ENCODE data around the gene FRMPD2. TPM values are rescaled to one million over a fixed set of nuclear protein-coding genes. Genes with fewer than 3 reads are reported as not detected.

The FRMPD2 gene
- total RNA-seq, 1 experiment from 2014 or later: 1.1 TPM

DNA sequence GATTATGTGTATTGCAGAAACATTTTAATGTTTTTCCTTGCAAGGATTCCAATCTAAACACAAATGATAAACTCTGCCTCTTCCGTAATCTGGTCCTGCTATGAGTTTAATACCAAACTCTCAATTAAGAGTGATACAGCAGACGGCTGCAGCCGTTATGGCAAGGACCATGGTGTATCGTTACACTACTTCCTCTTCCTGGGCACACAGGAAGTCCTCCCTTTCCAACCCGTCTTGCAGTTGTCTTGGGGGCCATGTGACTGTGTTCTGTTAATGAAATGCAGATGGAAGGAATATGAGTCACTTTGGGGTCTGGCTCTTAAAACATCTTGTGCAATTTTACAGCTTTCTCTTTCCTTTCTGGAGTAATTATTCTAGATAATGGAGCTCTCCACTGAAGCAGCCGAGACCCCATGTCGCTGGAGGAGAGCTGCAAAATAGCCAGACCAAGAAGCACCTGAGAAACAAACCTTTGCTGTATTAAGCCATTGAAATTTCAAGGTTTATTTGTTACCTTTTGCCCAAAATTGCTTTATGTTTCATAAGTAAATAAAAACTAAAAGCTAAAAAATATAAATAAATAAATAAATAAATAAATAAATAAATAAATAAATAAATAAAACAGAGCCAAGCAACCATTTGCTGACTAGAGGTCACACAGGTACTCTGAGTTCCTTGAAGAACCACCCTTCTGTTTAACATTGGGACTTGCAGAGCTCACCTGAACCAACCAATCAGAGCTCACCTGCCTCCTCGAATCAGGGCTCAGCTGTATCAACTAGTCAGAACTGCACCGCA lies 74.7 kb downstream of the FRMPD2 start:
- no peak for ATAC-seq
- Mint-ChIP-seq H3K4me1 (no peaks in the 10 kb centered on the region; the same call in 1 of the 2 replicates), H3K27me3 (ENCODE audit: low read depth) (no peaks in the 10 kb centered on the region), H3K9me3 (0 out of 2 replicates have a peak, but pooled peaks cover 4% of the 10 kb centered on the region), H3K36me3 (no peaks in the 10 kb centered on the region), H3K27ac (no peak overlapping the region), H3K4me3 (no peak overlapping the region)
- POLR2A ChIA-PET: no interaction called here
- DNase-seq (ENCODE audit: low spot score): no peak
- CTCF ChIA-PET: interaction anchor here (1.1 to 1.3 kb wide), 2 partner anchors 14 to 15 kb away, joined by 3 read pairs; no protein-coding TSS in a partner anchor
- TF ChIP-seq NR2C2 (CRISPR knock-in tag; IDR thresholded peaks at IDR 0.05): no peak
- no peak for TF ChIP-seq SMAD4 (CRISPR knock-in tag; IDR thresholded peaks at IDR 0.05)
- no peak for TF ChIP-seq GTF2I (CRISPR knock-in tag; conservative IDR thresholded peaks at IDR 0.05)
- no peak for TF ChIP-seq MXD4 (CRISPR knock-in tag; IDR thresholded peaks at IDR 0.05; ENCODE audit: borderline replicate concordance)
- no peak for TF ChIP-seq NR1H2 (CRISPR knock-in tag; IDR thresholded peaks at IDR 0.05)
- no peak for TF ChIP-seq ZNF396 (CRISPR knock-in tag; IDR thresholded peaks at IDR 0.05; ENCODE audit: borderline replicate concordance)
- TF ChIP-seq ETV6 (CRISPR knock-in tag; IDR thresholded peaks at IDR 0.05): no peak
- no peak for TF ChIP-seq ZNF263 (CRISPR knock-in tag; IDR thresholded peaks at IDR 0.05; ENCODE audit: low read depth)
- no peak for TF ChIP-seq TCF7 (CRISPR knock-in tag; IDR thresholded peaks at IDR 0.05; ENCODE audit: low read depth)

- H3K27ac Mint-ChIP-seq: no peak overlapping the region
- H3K4me3 Mint-ChIP-seq: no peak overlapping the region
- ChIA-PET CTCF (no interaction called here), POLR2A (no interaction called here)
- no peaks in the 10 kb centered on the region for H3K27me3 Mint-ChIP-seq (ENCODE audit: low read depth)
- ATAC-seq: no peak
- H3K36me3 Mint-ChIP-seq: no peaks in the 10 kb centered on the region
- TF ChIP-seq, protein P1, sequence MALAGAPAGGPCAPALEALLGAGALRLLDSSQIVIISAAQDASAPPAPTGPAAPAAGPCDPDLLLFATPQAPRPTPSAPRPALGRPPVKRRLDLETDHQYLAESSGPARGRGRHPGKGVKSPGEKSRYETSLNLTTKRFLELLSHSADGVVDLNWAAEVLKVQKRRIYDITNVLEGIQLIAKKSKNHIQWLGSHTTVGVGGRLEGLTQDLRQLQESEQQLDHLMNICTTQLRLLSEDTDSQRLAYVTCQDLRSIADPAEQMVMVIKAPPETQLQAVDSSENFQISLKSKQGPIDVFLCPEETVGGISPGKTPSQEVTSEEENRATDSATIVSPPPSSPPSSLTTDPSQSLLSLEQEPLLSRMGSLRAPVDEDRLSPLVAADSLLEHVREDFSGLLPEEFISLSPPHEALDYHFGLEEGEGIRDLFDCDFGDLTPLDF (CRISPR knock-in tag; IDR thresholded peaks at IDR 0.05): no peak
- TF ChIP-seq ATF2 (CRISPR knock-in tag; IDR thresholded peaks at IDR 0.05; ENCODE audit: borderline replicate concordance, low read depth) (no peak), ZNF671 (CRISPR knock-in tag; IDR thresholded peaks at IDR 0.05) (no peak), JUN (CRISPR knock-in tag; IDR thresholded peaks at IDR 0.05) (no peak), ZNF232 (CRISPR knock-in tag; IDR thresholded peaks at IDR 0.05) (no peak), SMAD4 (CRISPR knock-in tag; IDR thresholded peaks at IDR 0.05) (no peak), SMAD3 (CRISPR knock-in tag; IDR thresholded peaks at IDR 0.05; ENCODE audit: borderline replicate concordance) (no peak), ZNF532 (CRISPR knock-in tag; IDR thresholded peaks at IDR 0.05; ENCODE audit: borderline replicate concordance) (no peak), RELA (CRISPR knock-in tag; IDR thresholded peaks at IDR 0.05; ENCODE audit: borderline replicate concordance) (no peak), CREB1 (CRISPR knock-in tag; IDR thresholded peaks at IDR 0.05) (no peak), NR2C2 (CRISPR knock-in tag; IDR thresholded peaks at IDR 0.05) (no peak), HMGXB4 (CRISPR knock-in tag; IDR thresholded peaks at IDR 0.05) (no peak)
- TF ChIP-seq, protein P2, sequence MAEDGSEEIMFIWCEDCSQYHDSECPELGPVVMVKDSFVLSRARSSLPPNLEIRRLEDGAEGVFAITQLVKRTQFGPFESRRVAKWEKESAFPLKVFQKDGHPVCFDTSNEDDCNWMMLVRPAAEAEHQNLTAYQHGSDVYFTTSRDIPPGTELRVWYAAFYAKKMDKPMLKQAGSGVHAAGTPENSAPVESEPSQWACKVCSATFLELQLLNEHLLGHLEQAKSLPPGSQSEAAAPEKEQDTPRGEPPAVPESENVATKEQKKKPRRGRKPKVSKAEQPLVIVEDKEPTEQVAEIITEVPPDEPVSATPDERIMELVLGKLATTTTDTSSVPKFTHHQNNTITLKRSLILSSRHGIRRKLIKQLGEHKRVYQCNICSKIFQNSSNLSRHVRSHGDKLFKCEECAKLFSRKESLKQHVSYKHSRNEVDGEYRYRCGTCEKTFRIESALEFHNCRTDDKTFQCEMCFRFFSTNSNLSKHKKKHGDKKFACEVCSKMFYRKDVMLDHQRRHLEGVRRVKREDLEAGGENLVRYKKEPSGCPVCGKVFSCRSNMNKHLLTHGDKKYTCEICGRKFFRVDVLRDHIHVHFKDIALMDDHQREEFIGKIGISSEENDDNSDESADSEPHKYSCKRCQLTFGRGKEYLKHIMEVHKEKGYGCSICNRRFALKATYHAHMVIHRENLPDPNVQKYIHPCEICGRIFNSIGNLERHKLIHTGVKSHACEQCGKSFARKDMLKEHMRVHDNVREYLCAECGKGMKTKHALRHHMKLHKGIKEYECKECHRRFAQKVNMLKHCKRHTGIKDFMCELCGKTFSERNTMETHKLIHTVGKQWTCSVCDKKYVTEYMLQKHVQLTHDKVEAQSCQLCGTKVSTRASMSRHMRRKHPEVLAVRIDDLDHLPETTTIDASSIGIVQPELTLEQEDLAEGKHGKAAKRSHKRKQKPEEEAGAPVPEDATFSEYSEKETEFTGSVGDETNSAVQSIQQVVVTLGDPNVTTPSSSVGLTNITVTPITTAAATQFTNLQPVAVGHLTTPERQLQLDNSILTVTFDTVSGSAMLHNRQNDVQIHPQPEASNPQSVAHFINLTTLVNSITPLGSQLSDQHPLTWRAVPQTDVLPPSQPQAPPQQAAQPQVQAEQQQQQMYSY (CRISPR knock-in tag; IDR thresholded peaks at IDR 0.05): no peak
- no peak for DNase-seq (ENCODE audit: low spot score)
- peaks cover 12% of the 10 kb centered on the region for H3K4me1 Mint-ChIP-seq
- 0 out of 2 replicates have a peak, but pooled peaks cover 4% of the 10 kb centered on the region for H3K9me3 Mint-ChIP-seq
Measured at GRCh38 chr10:48197236-48197899, 77.1 kb downstream of the FRMPD2 start.

Measured in WTC11 (cell line).